Activated CD4-positive, alpha-beta T cell treated with anti-CD3 and anti-CD28 coated beads, Interleukin-2, amount 50 U/mL, for 16 hours (primary cell): ENCODE data around the gene TSFM.
A peak's percentile ranks its signal among the peaks of the same experiment; 100 is the strongest.

Experiments used
- DNase-seq: peaks from one replicate; pipeline ENCODE4 v3.0.0-alpha.2; 2020

The TSFM gene

DNA sequence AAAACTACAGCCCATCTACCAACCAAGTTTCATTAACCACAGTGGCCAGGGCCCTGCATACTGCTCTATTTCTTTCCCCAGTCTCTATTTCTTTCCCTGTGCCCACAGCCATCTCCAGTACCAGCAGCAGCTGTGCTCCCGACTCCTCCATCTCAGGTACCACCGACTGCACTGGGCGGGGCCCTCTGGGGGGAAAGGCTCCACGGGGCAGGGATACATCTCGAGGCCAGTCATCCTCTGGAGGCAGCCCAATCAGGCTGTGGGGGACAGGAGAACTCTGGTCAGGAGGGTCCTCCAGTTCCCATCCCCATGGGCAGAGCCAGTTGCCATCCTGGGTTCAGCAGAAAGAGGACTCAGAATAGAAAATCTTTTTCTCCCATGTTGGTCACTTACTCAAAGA, 33.5 kb upstream of the TSFM start:
- no peak for DNase-seq

GRCh38 chr12:57750561-57751431, 31.8 kb upstream of the TSFM start:
- DNase-seq: no peak

DNA sequence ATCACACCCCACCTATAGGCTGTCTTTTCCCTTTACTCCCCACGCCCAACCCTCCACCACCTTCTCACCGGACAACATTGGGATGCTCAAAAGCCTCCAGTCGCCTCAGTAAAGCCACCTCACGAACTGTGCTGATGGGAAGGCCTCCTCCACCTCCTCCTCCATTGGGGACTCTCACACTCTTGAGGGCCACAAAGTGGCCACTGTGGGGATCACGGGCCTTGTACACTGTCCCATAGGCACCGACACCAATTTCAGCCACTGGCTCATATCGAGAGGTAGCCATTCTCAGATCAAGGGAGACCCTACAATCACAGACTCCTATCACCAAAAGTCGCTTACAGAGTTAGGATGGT, 31.2 kb upstream of the TSFM start:
- no peak for DNase-seq

DNA sequence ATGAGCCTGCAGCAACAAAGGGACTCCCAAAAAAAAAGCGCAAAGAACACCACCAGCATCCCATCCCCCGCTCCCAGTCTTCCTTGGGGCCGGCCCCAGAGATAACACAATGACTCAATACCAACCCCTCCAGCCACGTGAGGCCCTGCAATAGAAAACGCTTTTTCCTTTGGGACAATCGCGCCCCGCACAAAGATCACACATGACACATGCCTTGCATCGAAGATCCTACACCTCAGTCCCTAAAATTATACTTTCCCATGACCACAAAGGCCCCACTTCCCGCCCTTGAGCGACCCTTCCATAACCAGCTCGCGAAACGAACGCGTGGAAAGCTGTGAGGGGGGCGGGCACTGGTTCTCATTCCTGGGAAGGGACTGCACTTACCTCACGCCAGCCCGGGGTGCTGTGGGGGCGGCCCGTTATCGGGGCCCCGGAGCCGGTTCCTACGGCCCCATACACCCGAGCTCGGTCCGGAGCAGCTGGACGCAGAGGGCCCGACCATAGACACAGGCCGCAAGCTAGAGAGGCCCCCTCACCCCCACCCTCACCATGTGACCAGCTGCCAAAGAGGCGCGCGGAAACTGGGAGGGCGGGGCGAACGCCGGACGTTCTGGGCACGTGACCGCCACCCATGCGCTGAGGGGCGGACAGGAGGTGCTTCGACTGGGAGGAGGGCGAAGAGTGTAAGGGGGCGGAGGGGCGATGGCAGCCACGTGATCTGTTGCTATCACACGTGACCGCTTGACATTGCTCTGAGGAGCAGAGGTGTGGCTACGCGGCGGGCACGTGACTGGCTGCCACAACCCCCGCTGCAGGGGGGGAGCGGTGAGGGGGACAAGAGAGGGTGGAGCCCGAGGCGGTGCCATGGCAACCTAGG, 30.6 kb upstream of the TSFM start, which contains the start of gene CDK4:
Gene CDK4, minus strand, starts transcription at position 523 of the 880 bp plus-strand sequence. CDS start 593 bp downstream, outside the sequence.
- peak; percentile 100 for DNase-seq

GRCh38 chr12:57752668-57753000, 30.0 kb upstream of the TSFM start:
- no peak for DNase-seq

GRCh38 chr12:57753756-57754337, 28.7 kb upstream of the TSFM start:
- DNase-seq: no peak

DNA sequence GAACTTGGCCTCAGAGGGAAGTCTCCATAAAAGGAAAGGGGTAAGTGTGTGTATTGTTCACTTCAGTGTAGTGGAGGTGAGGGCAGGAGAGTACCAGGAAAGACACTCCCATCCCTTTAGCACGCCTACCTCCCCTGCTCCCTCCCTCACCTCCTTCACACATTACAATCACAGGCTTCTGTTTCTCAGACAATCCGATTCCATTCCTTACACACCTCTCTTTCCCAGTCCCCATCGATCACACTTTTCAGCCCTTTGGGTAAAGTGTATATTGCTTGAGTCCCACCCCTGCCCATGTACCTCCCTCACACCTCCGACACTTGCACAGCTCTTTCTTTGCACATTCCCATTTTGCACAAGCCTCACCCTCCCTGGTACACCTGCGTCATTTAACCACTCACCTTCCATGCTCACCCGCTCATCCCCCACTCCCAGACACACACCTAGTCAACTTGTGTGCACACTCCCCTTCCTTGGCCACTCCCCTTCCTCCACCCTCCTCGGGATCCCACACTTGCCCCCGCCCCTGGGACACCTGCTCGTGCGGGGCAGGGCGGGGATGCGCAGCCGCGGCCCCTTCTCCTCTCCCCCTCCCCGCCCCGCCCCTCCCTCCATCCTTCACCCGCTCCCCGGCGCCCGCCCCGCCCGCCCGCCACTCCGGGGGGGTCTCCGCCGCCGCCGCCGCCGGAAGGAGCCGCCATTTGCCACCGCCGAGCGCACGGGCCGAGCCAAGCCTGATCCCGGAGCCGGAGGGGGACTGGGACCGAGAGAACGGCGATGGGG, 28.0 kb upstream of the TSFM start, which contains the start of gene MARCHF9:
Gene MARCHF9, plus strand, starts transcription at position 693 of the 783 bp plus-strand sequence. CDS start 426 bp downstream, outside the sequence.
- peak; percentile 89 for DNase-seq

DNA sequence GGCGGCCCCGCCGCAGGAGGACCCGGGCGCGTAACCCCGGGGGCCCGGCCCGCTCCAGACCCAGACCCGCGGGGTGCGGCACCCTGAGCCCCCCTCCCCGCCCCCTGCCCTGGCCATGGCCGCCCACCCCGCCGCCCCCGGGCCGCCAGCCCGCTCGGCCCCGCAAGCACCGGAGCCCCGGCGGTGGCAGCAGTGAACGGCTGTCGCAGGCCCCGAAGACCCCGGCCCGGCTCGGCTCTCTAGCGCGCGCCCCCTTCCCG, 27.5 kb upstream of the TSFM start:
- no peak for DNase-seq

- DNase-seq: no peak
Observed at GRCh38 chr12:57755454-57756372, 26.9 kb upstream of the TSFM start.

DNA sequence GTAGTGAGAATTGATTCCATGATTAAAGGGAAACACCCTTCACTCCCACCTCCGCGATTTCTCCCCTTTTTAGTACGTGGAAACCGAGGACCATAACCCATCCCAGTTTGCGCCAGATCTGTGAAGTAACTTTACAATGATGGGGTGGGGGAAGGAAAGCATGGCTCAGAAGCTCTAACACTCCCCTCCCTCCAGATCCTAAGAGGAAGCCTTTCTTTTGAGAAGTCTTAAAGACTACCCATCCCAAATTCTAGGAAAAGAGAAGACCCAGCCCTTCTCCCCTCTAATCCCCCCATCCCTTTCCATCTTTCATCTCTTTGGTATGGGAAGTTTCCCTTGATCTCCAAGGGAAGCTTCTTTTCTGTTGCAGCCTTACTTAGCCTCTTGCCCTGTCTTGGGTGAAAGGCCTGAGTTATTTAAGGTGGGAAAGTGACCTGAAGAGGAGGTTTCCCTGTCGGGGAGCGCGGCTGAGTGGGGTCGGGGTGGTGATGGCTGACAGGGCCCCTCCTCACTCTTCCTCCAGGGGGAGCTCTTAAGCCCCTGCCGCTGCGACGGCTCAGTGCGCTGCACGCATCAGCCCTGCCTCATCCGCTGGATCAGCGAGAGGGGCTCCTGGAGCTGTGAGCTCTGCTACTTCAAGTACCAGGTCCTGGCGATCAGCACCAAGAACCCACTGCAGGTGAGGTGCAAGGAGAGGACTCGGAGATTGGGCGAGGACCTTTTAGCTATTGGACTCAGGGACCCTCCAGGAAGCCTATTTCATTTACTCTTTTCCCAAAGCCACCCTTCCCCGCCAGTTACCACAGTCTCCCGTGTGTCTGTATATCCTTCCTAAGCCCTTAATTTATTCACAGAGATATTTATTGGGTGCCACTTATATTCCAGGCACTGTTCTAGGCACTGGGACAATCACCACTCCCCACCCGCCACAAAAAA, 25.9 kb upstream of the TSFM start:
- DNase-seq: peak; percentile 81

- DNase-seq: no peak
Observed at GRCh38 chr12:57757771-57758170, 24.8 kb upstream of the TSFM start.

- no peak for DNase-seq
Observed at GRCh38 chr12:57758552-57759359, 23.8 kb upstream of the TSFM start.

- peak; percentile 60 for DNase-seq
Observed at GRCh38 chr12:57759360-57759980, 23.1 kb upstream of the TSFM start.

GRCh38 chr12:57760347-57760982, 22.1 kb upstream of the TSFM start:
- DNase-seq: no peak

- DNase-seq: no peak
Observed at GRCh38 chr12:57761391-57761998, 21.1 kb upstream of the TSFM start.

DNA sequence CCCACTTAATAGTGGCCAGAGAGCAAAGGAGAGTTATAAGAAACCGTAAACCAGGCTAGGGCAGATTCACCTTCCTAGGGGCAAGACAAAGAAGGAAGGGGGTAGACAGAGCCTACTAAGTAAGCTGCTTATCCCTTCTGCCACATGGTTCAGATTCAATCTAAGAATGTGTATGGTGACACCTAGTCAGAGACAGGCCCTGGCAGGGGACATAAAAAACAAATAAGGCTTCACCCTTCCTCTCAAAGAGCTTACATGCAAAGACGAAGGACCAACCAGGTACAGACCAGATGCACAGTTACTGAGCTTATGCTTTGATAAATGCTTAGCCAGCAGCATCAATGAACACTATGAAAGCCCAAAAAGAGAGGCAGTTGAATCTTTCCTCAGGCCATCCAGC, 20.1 kb upstream of the TSFM start:
- DNase-seq: no peak

GRCh38 chr12:57763881-57764661, 18.5 kb upstream of the TSFM start:
- DNase-seq: no peak

GRCh38 chr12:57764662-57765002, 18.0 kb upstream of the TSFM start:
- no peak for DNase-seq
